GM23248 (cell line): ENCODE measurements around the gene SH3RF3. TPM values are rescaled to one million over a fixed set of nuclear protein-coding genes. Genes with fewer than 3 reads are reported as not detected.

ENCODE experiments used
- DNase-seq: peaks from one replicate; pipeline ENCODE4 v3.0.0-alpha.2; 2015
- H2AFZ ChIP-seq: fragments of 200-600 bp; sonication (generic); 2 replicates; pipeline ENCODE4 v1.6.1; 2016; ENCODE audit warnings: antibody characterized with exemption
- H3F3A ChIP-seq: fragments of 200-600 bp; sonication (generic); 2 replicates; pipeline ENCODE4 v1.6.1; 2016; ENCODE audit warnings: mild to moderate bottlenecking, antibody characterized with exemption, mixed run types; ENCODE audit not compliant: insufficient read depth
- H3K27ac ChIP-seq: fragments of 200-600 bp; sonication (generic); 2 replicates; pipeline ENCODE4 v1.5.1; 2016; ENCODE audit warnings: mild to moderate bottlenecking
- H3K27me3 ChIP-seq: fragments of 200-600 bp; sonication (generic); replicated peaks from 2 replicates; pipeline ENCODE4 v1.6.1; 2016; ENCODE audit warnings: mild to moderate bottlenecking; ENCODE audit not compliant: insufficient read depth
- H3K36me3 ChIP-seq: fragments of 200-600 bp; sonication (generic); 2 replicates; pipeline ENCODE4 v1.6.1; 2016; ENCODE audit warnings: low read depth, mild to moderate bottlenecking
- H3K4me1 ChIP-seq: fragments of 200-600 bp; sonication (generic); 2 replicates; pipeline ENCODE4 v1.6.1; 2016; ENCODE audit warnings: mild to moderate bottlenecking; ENCODE audit not compliant: insufficient read depth
- H3K4me2 ChIP-seq: fragments of 200-600 bp; sonication (generic); one replicate; pipeline ENCODE4 v1.6.1; 2016; ENCODE audit warnings: mild to moderate bottlenecking; ENCODE audit not compliant: unreplicated experiment
- H3K4me3 ChIP-seq: fragments of 200-600 bp; sonication (generic); 2 replicates; pipeline ENCODE4 v1.5.1; 2016; ENCODE audit warnings: mild to moderate bottlenecking
- H3K79me2 ChIP-seq: fragments of 200-600 bp; sonication (generic); 2 replicates; pipeline ENCODE4 v1.6.1; 2016; ENCODE audit warnings: mild to moderate bottlenecking; ENCODE audit not compliant: insufficient read depth
- H3K9ac ChIP-seq: fragments of 200-600 bp; sonication (generic); 2 replicates; pipeline ENCODE4 v1.6.1; 2016; ENCODE audit warnings: mild to moderate bottlenecking
- H3K9me2 ChIP-seq: fragments of 200-600 bp; sonication (generic); 2 replicates; pipeline ENCODE4 v1.6.1; 2016; ENCODE audit warnings: mixed run types, mild to moderate bottlenecking, moderate library complexity; ENCODE audit not compliant: insufficient read depth
- H3K9me3 ChIP-seq: fragments of 200-600 bp; sonication (generic); one replicate; pipeline ENCODE4 v1.6.1; 2017; ENCODE audit warnings: low read depth
- H4K20me1 ChIP-seq: fragments of 200-600 bp; sonication (generic); 2 replicates; pipeline ENCODE4 v1.6.0; 2016; ENCODE audit not compliant: insufficient read depth
- EZH2 ChIP-seq: fragments of 200-600 bp; sonication (generic); IDR thresholded peaks from 2 replicates; pipeline ENCODE4 v1.6.1; 2018; ENCODE audit warnings: antibody characterized with exemption, mild to moderate bottlenecking; ENCODE audit not compliant: insufficient read depth, poor library complexity, severe bottlenecking
- EZH2phosphoT487 ChIP-seq: fragments of 200-600 bp; sonication (generic); IDR thresholded peaks from 2 replicates; pipeline ENCODE4 v1.6.1; 2018; ENCODE audit warnings: antibody characterized with exemption, moderate library complexity, mild to moderate bottlenecking, low read depth; ENCODE audit not compliant: insufficient read depth
- WGBS, 2 experiments: methylation state at CpG; one replicate each; pipeline ENCODE4 v1.1.6; 2015 to 2017; ENCODE audit warnings: low lambda C conversion rate in 2 of 2, low coverage in 1 of 2; ENCODE audit errors: missing lambda C conversion rate in 2 of 2; 5-methylcytosine and 5-hydroxymethylcytosine counted together
- in situ Hi-C: fragments of 300-500 bp; cut with MboI; formaldehyde crosslinking; loops from 2 replicates; pipeline ENCODE4 v1.15.0; 2020
- polyA plus RNA-seq: library from polyadenylated mRNA; unstranded; fragments of >200 nt; fragmentation: Nextera tagmentation; extraction: Ambion mirVana; gene quantifications from 2 replicates; pipeline ENCODE4 v1.2.1, GENCODE V29; 2016
- total RNA-seq: library from RNA; depleted of rRNA; stranded (reverse); fragments of >200 nt; shearing (Covaris generic); gene quantifications from 2 replicates; pipeline ENCODE4 v1.2.3, GENCODE V29; 2014

SH3RF3 gene
- total and polyA plus RNA-seq, 2 experiments from 2014 or later = 1.5 to 5.2 TPM

DNA sequence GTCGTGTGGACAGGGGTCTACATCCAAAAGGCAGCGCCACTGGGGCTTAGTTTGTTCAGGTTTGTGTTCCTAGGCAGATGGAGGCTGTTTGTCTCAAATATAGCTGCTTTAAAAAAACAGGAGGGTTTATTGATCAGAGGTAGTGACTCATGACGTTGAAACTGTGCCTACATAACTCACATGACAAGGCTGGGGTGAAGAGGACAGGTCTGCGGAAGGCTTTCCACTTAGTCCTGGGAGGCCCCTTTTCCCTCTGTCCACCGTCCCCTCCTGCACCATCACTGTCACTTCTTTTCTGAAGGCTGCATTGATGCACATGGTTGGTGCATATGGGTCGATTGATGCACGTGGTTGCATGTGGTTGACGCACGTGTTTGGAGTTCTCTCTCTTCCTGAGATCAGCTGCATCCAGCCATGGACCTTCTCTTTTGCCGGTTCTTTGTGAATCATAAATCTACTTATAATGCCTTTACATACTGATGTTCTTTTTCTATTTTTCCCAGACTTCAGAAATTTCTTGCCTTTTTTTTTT is 10.9 kb downstream of the SH3RF3 start:
- Histone ChIP-seq H3F3A (no peaks in the 10 kb centered on the region), H3K9ac (no peak overlapping the region), H3K27me3 (no peaks in the 10 kb centered on the region), H3K4me2 (no peak overlapping the region), H3K36me3 (no peaks in the 10 kb centered on the region), H4K20me1 (0 out of 2 replicates have a peak, but pooled peaks cover 4% of the 10 kb centered on the region), H3K27ac (no peak overlapping the region), H2AFZ (no peak overlapping the region), H3K9me2 (no peaks in the 10 kb centered on the region), H3K79me2 (peaks cover 78% of the 10 kb centered on the region), H3K4me1 (no peaks in the 10 kb centered on the region), H3K9me3 (no peaks in the 10 kb centered on the region), H3K4me3 (no peak overlapping the region)
- no peak for DNase-seq
- in situ Hi-C loops = no loop called here
- no peak for TF ChIP-seq EZH2
- no peak for TF ChIP-seq EZH2phosphoT487
- 81 to 85% methylated on average over 10 of the region's 10 CpGs for WGBS, 2 experiments

DNA sequence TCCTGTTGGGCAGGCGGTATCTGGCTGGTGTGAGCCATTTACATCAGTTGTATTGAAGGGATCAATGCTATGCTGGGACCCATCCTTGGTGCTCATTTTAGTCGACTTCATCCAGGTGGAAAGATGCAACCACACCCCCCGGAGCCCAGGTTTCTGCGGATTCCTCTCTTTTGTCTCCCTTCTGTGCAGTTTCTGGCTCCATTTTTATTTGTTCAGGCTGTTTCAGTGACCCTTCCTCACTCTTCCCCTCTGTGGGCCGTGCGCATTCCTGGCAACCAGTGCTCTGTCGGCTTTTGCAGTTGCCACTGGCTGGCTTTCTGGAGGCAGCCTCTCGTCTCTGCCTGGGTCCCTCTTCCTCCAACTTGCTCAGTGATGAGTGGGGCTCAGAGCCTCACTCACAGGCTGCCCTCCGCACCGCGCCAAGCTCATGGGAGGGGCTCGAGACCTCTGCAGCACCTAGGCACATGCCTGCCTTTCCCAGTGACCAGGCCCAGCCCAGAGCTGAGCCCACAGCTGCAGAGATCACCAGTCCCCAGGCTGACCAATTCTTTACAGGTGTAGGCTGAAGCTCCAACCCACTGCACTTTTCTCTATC is 12.1 kb downstream of the SH3RF3 start:
- no peaks in the 10 kb centered on the region for H3K36me3 ChIP-seq
- H3K4me1 ChIP-seq = no peaks in the 10 kb centered on the region
- H3K4me2 ChIP-seq = no peak overlapping the region
- H3K9ac ChIP-seq = no peak overlapping the region
- no peak for TF ChIP-seq EZH2phosphoT487
- no peak for TF ChIP-seq EZH2
- 89 to 90% methylated on average over 12 of the region's 12 CpGs for WGBS, 2 experiments
- H4K20me1 ChIP-seq = 0 out of 2 replicates have a peak, but pooled peaks cover 4% of the 10 kb centered on the region
- H3K4me3 ChIP-seq = no peak overlapping the region
- H3K79me2 ChIP-seq = peaks cover 67% of the 10 kb centered on the region
- in situ Hi-C loops = no loop called here
- H3F3A ChIP-seq = no peaks in the 10 kb centered on the region
- no peak overlapping the region for H3K27ac ChIP-seq
- no peaks in the 10 kb centered on the region for H3K9me2 ChIP-seq
- no peak overlapping the region for H2AFZ ChIP-seq
- DNase-seq = no peak
- no peaks in the 10 kb centered on the region for H3K9me3 ChIP-seq
- H3K27me3 ChIP-seq = no peaks in the 10 kb centered on the region

GRCh38 chr2:109141727-109142283 is 12.8 kb downstream of the SH3RF3 start:
- Histone ChIP-seq H3K4me1 (no peaks in the 10 kb centered on the region), H3K4me3 (no peak overlapping the region), H4K20me1 (0 out of 2 replicates have a peak, but pooled peaks cover 4% of the 10 kb centered on the region), H3K27me3 (no peaks in the 10 kb centered on the region), H3K9ac (no peak overlapping the region), H3K27ac (no peak overlapping the region), H3K36me3 (no peaks in the 10 kb centered on the region), H2AFZ (no peak overlapping the region), H3K9me2 (no peaks in the 10 kb centered on the region), H3K4me2 (no peak overlapping the region), H3K79me2 (peaks cover 60% of the 10 kb centered on the region), H3F3A (no peaks in the 10 kb centered on the region), H3K9me3 (no peaks in the 10 kb centered on the region)
- no peak for DNase-seq
- WGBS, 2 experiments = 88 to 90% methylated on average over 8 of the region's 8 CpGs
- in situ Hi-C loops = no loop called here
- no peak for TF ChIP-seq EZH2
- no peak for TF ChIP-seq EZH2phosphoT487

GRCh38 chr2:109142416-109143210 is 13.6 kb downstream of the SH3RF3 start:
- peaks cover 61% of the 10 kb centered on the region for H3K79me2 ChIP-seq
- H3K9me3 ChIP-seq = no peaks in the 10 kb centered on the region
- TF ChIP-seq EZH2phosphoT487 (no peak), EZH2 (no peak)
- H3K27ac ChIP-seq = no peak overlapping the region
- H3K4me1 ChIP-seq = no peaks in the 10 kb centered on the region
- WGBS, 2 experiments = 87 to 90% methylated on average over 16 of the region's 16 CpGs
- DNase-seq = no peak
- no peaks in the 10 kb centered on the region for H3K36me3 ChIP-seq
- no peak overlapping the region for H2AFZ ChIP-seq
- in situ Hi-C loops = no loop called here
- no peaks in the 10 kb centered on the region for H3K27me3 ChIP-seq
- H3K9ac ChIP-seq = no peak overlapping the region
- 0 out of 2 replicates have a peak, but pooled peaks cover 4% of the 10 kb centered on the region for H4K20me1 ChIP-seq
- H3K9me2 ChIP-seq = no peaks in the 10 kb centered on the region
- H3F3A ChIP-seq = no peaks in the 10 kb centered on the region
- no peak overlapping the region for H3K4me3 ChIP-seq
- no peak overlapping the region for H3K4me2 ChIP-seq
